Endothelial cell of umbilical vein (primary cell): ENCODE measurements around the gene AKAP8L. TPM values are rescaled to one million over a fixed set of nuclear protein-coding genes. Genes with fewer than 3 reads are reported as not detected.

Experiments
- BruUV-seq: library from RNA; stranded (reverse); fragments of 400-500 nt; replicated peaks from 2 replicates; lab custom pipeline; 2021; lab: Mats Ljungman, UMichigan
- CTCF ChIA-PET: fragments of 300-600, 350-600 bp; sonication (Branson Sonifier 250); formaldehyde crosslinking; loops from one replicate; lab custom pipeline; 2021; ENCODE audit warnings: antibody characterized with exemption, inconsistent platforms; lab: Charles Lee
- POLR2A ChIA-PET: fragments of 300-600, 350-600 bp; sonication (Branson Sonifier 250); formaldehyde crosslinking; loops from one replicate; lab custom pipeline; 2021; ENCODE audit warnings: antibody characterized with exemption, inconsistent platforms; lab: Charles Lee
- DNase-seq: peaks from one replicate; pipeline ENCODE4 v3.0.0-alpha.2; 2011; ENCODE audit warnings: low read depth, low spot score
- FAIRE-seq: peaks from 2 replicates; lab custom pipeline; 2011; peaks lifted over from hg19 to GRCh38; lab: Jason Lieb, UNC
- H2AFZ ChIP-seq: 2 replicates; pipeline ENCODE4 v1.6.0; 2012; ENCODE audit warnings: low read depth, low read length, control low read depth, inconsistent platforms
- H3K27ac ChIP-seq: 2 replicates; pipeline ENCODE4 v1.5.1; 2011; ENCODE audit warnings: low read depth, mild to moderate bottlenecking, control low read depth, low read length, moderate library complexity; ENCODE audit not compliant: insufficient read depth
- H3K27me3 ChIP-seq, 2 experiments: 2 replicates each; pipeline versions ENCODE4 v1.6.0 to v1.6.1; 2011; ENCODE audit warnings: low read length in 2 of 2, mixed read lengths in 1 of 2; ENCODE audit not compliant: control insufficient read depth in 2 of 2, insufficient read depth in 2 of 2
- H3K36me3 ChIP-seq, 2 experiments: 2 replicates in 1 of 2; 3 replicates in 1 of 2; pipeline ENCODE4 v1.5.1; 2011; ENCODE audit warnings: low read length in 2 of 2, mild to moderate bottlenecking in 1 of 2, moderate library complexity in 1 of 2; ENCODE audit not compliant: control insufficient read depth in 2 of 2, insufficient read depth in 2 of 2; ENCODE audit errors: extremely low read depth in 1 of 2
- H3K4me1 ChIP-seq: 3 replicates; pipeline ENCODE4 v1.5.1; 2011; ENCODE audit warnings: mild to moderate bottlenecking, low read length; ENCODE audit not compliant: control insufficient read depth, insufficient read depth; ENCODE audit errors: extremely low read depth
- H3K4me2 ChIP-seq: 2 replicates; pipeline ENCODE4 v1.6.1; 2011; ENCODE audit warnings: low read length, control low read depth, mixed read lengths; ENCODE audit not compliant: insufficient read depth
- H3K4me3 ChIP-seq, 3 experiments: fragments of 200-600 bp in 1 of 3; sonication (generic), shearing (Covaris generic) in 1 of 3; replicated peaks in 1 of 3; 2 replicates each; pipeline ENCODE4 v1.5.1; 2011 to 2016; ENCODE audit warnings: control low read depth in 3 of 3, low read length in 3 of 3, mild to moderate bottlenecking in 2 of 3, inconsistent platforms in 1 of 3, low read depth in 1 of 3, moderate library complexity in 1 of 3; ENCODE audit not compliant: insufficient read depth in 1 of 3
- H3K79me2 ChIP-seq: 2 replicates; pipeline ENCODE4 v1.6.0; 2012; ENCODE audit warnings: low read length, inconsistent platforms; ENCODE audit not compliant: control insufficient read depth, insufficient read depth
- H3K9ac ChIP-seq: replicated peaks from 2 replicates; pipeline ENCODE3; 2011; ENCODE audit warnings: low read length, control low read depth; ENCODE audit not compliant: insufficient read depth; ENCODE audit errors: extremely low read depth
- H3K9me1 ChIP-seq: replicated peaks from 3 replicates; pipeline ENCODE4 v1.6.0; 2011; ENCODE audit warnings: mild to moderate bottlenecking, low read length; ENCODE audit not compliant: control insufficient read depth, insufficient read depth; ENCODE audit errors: extremely low read depth
- H3K9me3 ChIP-seq: replicated peaks from 2 replicates; pipeline ENCODE4 v1.5.1; 2012; ENCODE audit warnings: low read length, inconsistent platforms; ENCODE audit not compliant: control insufficient read depth, insufficient read depth
- H4K20me1 ChIP-seq: replicated peaks from 2 replicates; pipeline ENCODE3; 2011; ENCODE audit warnings: mild to moderate bottlenecking, low read length; ENCODE audit not compliant: control insufficient read depth, insufficient read depth; ENCODE audit errors: extremely low read depth
- EZH2 ChIP-seq: IDR thresholded peaks from 2 replicates; pipeline ENCODE4 v1.6.1; 2012; ENCODE audit warnings: borderline replicate concordance, low read depth, mild to moderate bottlenecking, moderate library complexity, low read length, inconsistent platforms; ENCODE audit not compliant: severe bottlenecking
- FOS ChIP-seq: IDR thresholded peaks from 2 replicates; pipeline ENCODE4 v1.6.1; 2011; ENCODE audit warnings: mild to moderate bottlenecking, low read length, moderate library complexity, borderline replicate concordance; ENCODE audit not compliant: insufficient read depth
- GATA2 ChIP-seq: IDR thresholded peaks from 2 replicates; pipeline ENCODE4 v1.7.0; 2011; ENCODE audit warnings: low read depth, mild to moderate bottlenecking, moderate library complexity, mixed read lengths, low read length; ENCODE audit not compliant: insufficient read length, insufficient read depth
- JUN ChIP-seq: IDR thresholded peaks from 2 replicates; pipeline ENCODE4 v1.6.1; 2011; ENCODE audit warnings: borderline replicate concordance, low read depth; ENCODE audit not compliant: insufficient read length, insufficient read depth
- MAX ChIP-seq: IDR thresholded peaks from 2 replicates; pipeline ENCODE4 v1.6.1; 2011; ENCODE audit not compliant: insufficient read depth, insufficient read length
- MYC ChIP-seq: IDR thresholded peaks from one replicate; pipeline ENCODE4 v1.6.1; 2011; ENCODE audit warnings: mild to moderate bottlenecking, low read depth, low read length
- POLR2A ChIP-seq: IDR thresholded peaks from 2 replicates; pipeline ENCODE4 v1.6.1; 2012; ENCODE audit warnings: low read depth, mild to moderate bottlenecking, control low read depth, low read length
- POLR2AphosphoS5 ChIP-seq: IDR thresholded peaks from 2 replicates; pipeline ENCODE4 v1.6.1; 2012; ENCODE audit warnings: low read depth, mild to moderate bottlenecking, control low read depth, low read length, moderate library complexity; ENCODE audit not compliant: insufficient read depth
- dilution Hi-C: fragments of 300-500 bp; cut with MboI; formaldehyde crosslinking; loops from one replicate; pipeline ENCODE4 v1.15.0; 2019; ENCODE audit warnings: low sequenced_read_pairs; ENCODE audit not compliant: extremely low pct_ligation_motif_present
- intact Hi-C: fragments of 100-400 bp; cut with micrococcal nuclease; formaldehyde crosslinking; loops from one replicate; pipeline ENCODE4 v1.10.0; 2022
- polyA plus RNA-seq, 4 experiments: library from polyadenylated mRNA; depleted of rRNA in 3 of 4; stranded (reverse) in 3 of 4; unstranded in 1 of 4; fragments of >200 nt; gene quantifications; 2 replicates each; pipeline versions ENCODE4 v1.2.1 to v1.2.3, GENCODE V29; 2011 to 2012; ENCODE audit warnings: missing spikeins in 1 of 4
- total RNA-seq: library from RNA; stranded (reverse); gene quantifications from 2 replicates; pipeline ENCODE4 v1.2.3, GENCODE V29; 2021
- TF ChIP-seq, protein P1 (sequence below), 2 donors: IDR thresholded peaks; 1 replicate in 1 of 2; 2 replicates in 1 of 2; pipeline ENCODE4 v1.5.1; 2011; ENCODE audit warnings: low read length in 2 of 2, mild to moderate bottlenecking in 2 of 2, moderate library complexity in 2 of 2, control low read depth in 1 of 2, inconsistent platforms in 1 of 2, low read depth in 1 of 2; ENCODE audit not compliant: insufficient read depth in 1 of 2; ENCODE audit errors: extremely low read depth in 1 of 2

AKAP8L gene
- total and polyA plus RNA-seq, 2 donors (not counting 3 experiments of a cell fraction or from before 2014, with no cell fraction given), result 63.9 to 99.6 TPM

DNA sequence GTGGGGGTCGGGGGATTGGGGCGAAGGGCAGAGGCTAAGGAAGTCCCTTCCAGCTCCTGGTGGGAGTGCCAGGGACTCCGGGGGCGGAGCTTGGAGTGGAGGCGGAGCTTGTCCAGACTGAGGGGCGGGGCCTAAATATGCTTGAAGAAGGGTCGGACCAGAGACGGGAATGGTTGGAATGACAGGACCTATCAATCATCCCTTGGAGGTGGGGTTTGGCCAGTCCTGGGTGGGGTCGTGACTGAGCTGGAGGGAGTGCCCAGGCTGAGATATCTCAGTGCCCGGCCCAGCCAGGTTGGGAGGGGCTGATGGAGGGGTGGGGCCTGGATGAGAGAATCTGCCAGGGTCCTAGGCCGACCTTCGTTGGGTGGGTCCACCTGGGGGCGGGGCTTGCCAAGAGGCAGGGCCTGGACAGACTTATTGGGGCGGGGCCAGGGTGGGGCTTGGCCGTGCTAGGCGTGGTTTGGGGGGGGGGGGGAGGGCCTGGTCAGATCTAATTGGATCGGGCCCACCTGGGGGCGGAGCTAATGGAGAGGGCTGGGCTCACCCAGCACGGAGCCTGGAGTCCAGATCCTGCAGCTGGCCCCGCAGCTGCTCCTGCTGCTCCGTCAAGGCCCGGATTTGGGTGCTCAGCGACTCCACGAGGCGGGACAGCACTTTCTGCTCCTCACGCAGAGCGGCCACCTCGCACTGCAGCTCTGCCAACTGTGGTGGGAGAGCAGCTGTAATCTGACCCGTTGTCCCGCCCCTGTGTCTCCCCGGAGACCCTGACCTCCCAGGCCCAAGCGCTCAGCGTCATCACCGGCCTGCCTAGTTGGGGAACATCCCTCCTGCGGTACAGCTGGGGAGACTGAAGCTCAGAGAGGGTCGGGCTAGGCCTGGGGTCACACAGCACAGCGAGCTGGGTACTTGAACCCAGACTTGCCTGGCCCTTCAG lies 33.6 kb upstream of the AKAP8L start:
- H3K4me1 ChIP-seq, result peaks cover 17% of the 10 kb centered on the region
- H3K9me3 ChIP-seq, result no peaks in the 10 kb centered on the region
- H3K27ac ChIP-seq, result no peak overlapping the region
- FAIRE-seq (peak; percentile 93), DNase-seq (peak; percentile 94)
- no peaks in the 10 kb centered on the region for H3K36me3 ChIP-seq
- peak overlapping the region; percentile 96 for H2AFZ ChIP-seq
- ChIA-PET CTCF (interaction anchor here (0.5 to 7.1 kb wide), 10 partner anchors 12 to 279 kb away, joined by 3 to 60 read pairs (median 5); partner anchors contain the start of genes AKAP8, AKAP8L and RASAL3), POLR2A (interaction anchor here (0.6 to 1.7 kb wide), 6 partner anchors 9 to 103 kb away, joined by 4 to 11 read pairs (median 4); partner anchors contain the start of gene AKAP8L)
- peak overlapping the region; percentile 69 for H3K4me2 ChIP-seq
- TF ChIP-seq GATA2, result no peak
- no peak for TF ChIP-seq POLR2AphosphoS5
- no peak for TF ChIP-seq FOS
- no peak for TF ChIP-seq EZH2
- TF ChIP-seq MYC, result no peak
- TF ChIP-seq POLR2A, result no peak
- TF ChIP-seq MAX, result no peak
- TF ChIP-seq JUN, result no peak
- TF ChIP-seq, protein P1, sequence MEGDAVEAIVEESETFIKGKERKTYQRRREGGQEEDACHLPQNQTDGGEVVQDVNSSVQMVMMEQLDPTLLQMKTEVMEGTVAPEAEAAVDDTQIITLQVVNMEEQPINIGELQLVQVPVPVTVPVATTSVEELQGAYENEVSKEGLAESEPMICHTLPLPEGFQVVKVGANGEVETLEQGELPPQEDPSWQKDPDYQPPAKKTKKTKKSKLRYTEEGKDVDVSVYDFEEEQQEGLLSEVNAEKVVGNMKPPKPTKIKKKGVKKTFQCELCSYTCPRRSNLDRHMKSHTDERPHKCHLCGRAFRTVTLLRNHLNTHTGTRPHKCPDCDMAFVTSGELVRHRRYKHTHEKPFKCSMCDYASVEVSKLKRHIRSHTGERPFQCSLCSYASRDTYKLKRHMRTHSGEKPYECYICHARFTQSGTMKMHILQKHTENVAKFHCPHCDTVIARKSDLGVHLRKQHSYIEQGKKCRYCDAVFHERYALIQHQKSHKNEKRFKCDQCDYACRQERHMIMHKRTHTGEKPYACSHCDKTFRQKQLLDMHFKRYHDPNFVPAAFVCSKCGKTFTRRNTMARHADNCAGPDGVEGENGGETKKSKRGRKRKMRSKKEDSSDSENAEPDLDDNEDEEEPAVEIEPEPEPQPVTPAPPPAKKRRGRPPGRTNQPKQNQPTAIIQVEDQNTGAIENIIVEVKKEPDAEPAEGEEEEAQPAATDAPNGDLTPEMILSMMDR (IDR thresholded peaks at IDR 0.05; ENCODE audit: extremely low read depth in 1 of 2, insufficient read depth in 1 of 2, low read depth in 1 of 2, low read length in 2 of 2), result no peak
- H3K9ac ChIP-seq, result no peak overlapping the region
- H3K27me3 ChIP-seq, result peaks cover 9 to 10% of the 10 kb centered on the region in 2 experiments
- H4K20me1 ChIP-seq, result no peaks in the 10 kb centered on the region
- dilution Hi-C loops, result no loop called here
- no peaks in the 10 kb centered on the region for H3K9me1 ChIP-seq
- no TSS peak for BruUV-seq
- H3K4me3 ChIP-seq, result peak overlapping the region; percentile 12 to 36 (median 31)
- intact Hi-C loops, result loop anchor here (1.0 kb wide), 4 partner anchors 15 to 104 kb away; no protein-coding TSS in a partner anchor
- no peaks in the 10 kb centered on the region for H3K79me2 ChIP-seq
